Hepatic stellate cell (primary cell): ENCODE measurements around the gene CELA3B.
"Not testable (repeated sequence)": the region's sequence is repeated elsewhere in the genome, so short reads cannot be mapped to it uniquely, and the experiment has no call there.

Source experiments
- DNase-seq: peaks from one replicate; pipeline ENCODE4 v3.0.0; 2011; ENCODE audit warnings: low spot score

The CELA3B gene

GRCh38 chr1:21976703-21977239, at the start of gene CELA3B:
TSS of gene CELA3B (plus strand) at chr1:21977022. CDS start at chr1:21977040, 18 bp downstream.
- DNase-seq = not testable (repeated sequence)

GRCh38 chr1:21927533-21928237, 49.1 kb upstream of the CELA3B start:
- peak; percentile 58 for DNase-seq

- DNase-seq = no peak
These were observed 46.7 kb upstream of the CELA3B start for GRCh38 chr1:21930080-21930571.

- no peak for DNase-seq
These were observed 46.1 kb upstream of the CELA3B start for GRCh38 chr1:21930629-21931170.

GRCh38 chr1:21931171-21932093, 45.4 kb upstream of the CELA3B start:
- DNase-seq = peak; percentile 91

- DNase-seq = no peak
These were observed 44.7 kb upstream of the CELA3B start for GRCh38 chr1:21932127-21932526.

GRCh38 chr1:21933397-21934248, 43.2 kb upstream of the CELA3B start:
- no peak for DNase-seq

- no peak for DNase-seq
These were observed 41.4 kb upstream of the CELA3B start for GRCh38 chr1:21935393-21935804.

GRCh38 chr1:21935891-21936365, 40.9 kb upstream of the CELA3B start:
- no peak for DNase-seq

- DNase-seq = no peak
These were observed 40.3 kb upstream of the CELA3B start for GRCh38 chr1:21936366-21937031.

- no peak for DNase-seq
These were observed 39.8 kb upstream of the CELA3B start, which contains the start of gene HSPG2 for GRCh38 chr1:21937034-21937371. TSS of gene HSPG2 (minus strand) at chr1:21937310. CDS start at chr1:21937217, 93 bp downstream.

- peak; percentile 85 for DNase-seq
These were observed 39.3 kb upstream of the CELA3B start for GRCh38 chr1:21937372-21938121.

- no peak for DNase-seq
These were observed 37.9 kb upstream of the CELA3B start for GRCh38 chr1:21938732-21939538.

GRCh38 chr1:21939650-21940374, 37.0 kb upstream of the CELA3B start:
- DNase-seq = peak; percentile 83

- DNase-seq = no peak
These were observed 36.3 kb upstream of the CELA3B start for GRCh38 chr1:21940492-21940891.

- no peak for DNase-seq
These were observed 35.5 kb upstream of the CELA3B start for GRCh38 chr1:21941370-21941769.

- no peak for DNase-seq
These were observed 34.4 kb upstream of the CELA3B start for GRCh38 chr1:21942464-21942863.

- DNase-seq = not testable (repeated sequence)
These were observed 33.7 kb upstream of the CELA3B start for GRCh38 chr1:21942959-21943640.
